Activated CD4-positive, CD25-positive, alpha-beta regulatory T cell treated with anti-CD3 and anti-CD28 coated beads, Interleukin-2, amount 50 U/mL, for 24 hours (primary cell): ENCODE results near the gene NSF.
"Not testable (repeated sequence)": the region's sequence is repeated elsewhere in the genome, so short reads cannot be mapped to it uniquely, and the experiment has no call there.

Experiments used
- ATAC-seq, 2 donors: fragments of 150-1000 bp; cut with Tn5 transposase; one replicate each; pipeline ENCODE4 v1.10.0; 2021; ENCODE audit warnings: mild to moderate bottlenecking in 1 of 2, moderate library complexity in 1 of 2

The NSF gene

GRCh38 chr17:46757588-46757987 is 167.1 kb downstream of the NSF start:
- not testable (repeated sequence) for ATAC-seq

GRCh38 chr17:46758614-46759013 is 168.1 kb downstream of the NSF start:
- no peak for ATAC-seq

- no peak for ATAC-seq
Observed at GRCh38 chr17:46759141-46759540, 168.7 kb downstream of the NSF start.

DNA sequence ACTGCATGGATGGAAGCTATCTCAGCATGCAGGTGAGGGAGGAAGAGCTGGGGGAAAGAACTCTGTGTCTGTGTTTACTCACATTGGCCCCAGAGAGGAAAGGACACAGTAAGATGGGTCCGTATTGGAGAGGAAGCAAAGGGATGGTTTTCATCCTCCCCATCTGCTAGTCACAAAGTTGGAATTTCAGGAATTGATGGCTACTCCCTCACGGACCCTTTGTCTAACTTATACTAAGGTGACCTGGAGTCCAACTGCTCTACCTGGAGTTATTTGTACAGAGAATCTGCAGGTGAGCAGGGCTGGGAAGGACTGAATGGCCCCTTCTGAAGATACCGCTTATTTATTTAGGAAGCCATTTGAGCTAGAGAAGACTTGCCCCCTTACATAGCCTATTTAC is 172.9 kb downstream of the NSF start:
- ATAC-seq = no peak

- ATAC-seq = no peak
Observed at GRCh38 chr17:46764000-46764708, 173.7 kb downstream of the NSF start.

DNA sequence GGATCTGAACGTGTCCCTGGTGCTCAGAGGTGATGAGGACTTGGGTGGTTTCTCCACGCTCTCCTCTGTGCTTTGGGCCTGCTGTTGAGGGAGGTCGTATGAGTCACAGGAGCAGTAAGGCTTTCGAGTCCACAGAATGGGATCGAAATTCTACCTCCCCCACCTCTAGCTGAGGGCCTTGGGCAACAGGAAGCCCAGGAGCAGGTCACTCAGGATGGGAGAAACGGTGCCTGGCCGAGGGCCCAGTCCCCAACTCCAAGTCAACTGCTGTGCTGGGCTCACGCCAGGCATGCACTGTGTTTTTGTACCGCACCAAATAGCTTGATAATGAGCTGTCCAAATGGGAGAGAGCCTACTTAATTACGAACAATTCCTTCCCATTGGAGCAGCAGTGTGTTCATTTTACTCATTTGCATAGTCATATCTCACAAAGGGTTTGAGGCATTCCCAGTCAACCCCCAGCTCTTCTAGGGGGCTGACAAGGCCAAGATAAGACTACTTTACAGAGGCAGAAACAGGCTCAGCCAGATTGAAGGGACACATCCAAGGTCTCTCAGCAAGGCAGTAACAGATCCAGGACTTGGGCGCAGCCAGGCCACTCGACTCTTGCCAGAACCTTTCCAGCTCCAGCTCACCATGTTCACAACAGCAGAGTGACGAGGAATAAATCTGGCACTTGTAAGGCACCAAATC is 174.4 kb downstream of the NSF start:
- no peak for ATAC-seq

DNA sequence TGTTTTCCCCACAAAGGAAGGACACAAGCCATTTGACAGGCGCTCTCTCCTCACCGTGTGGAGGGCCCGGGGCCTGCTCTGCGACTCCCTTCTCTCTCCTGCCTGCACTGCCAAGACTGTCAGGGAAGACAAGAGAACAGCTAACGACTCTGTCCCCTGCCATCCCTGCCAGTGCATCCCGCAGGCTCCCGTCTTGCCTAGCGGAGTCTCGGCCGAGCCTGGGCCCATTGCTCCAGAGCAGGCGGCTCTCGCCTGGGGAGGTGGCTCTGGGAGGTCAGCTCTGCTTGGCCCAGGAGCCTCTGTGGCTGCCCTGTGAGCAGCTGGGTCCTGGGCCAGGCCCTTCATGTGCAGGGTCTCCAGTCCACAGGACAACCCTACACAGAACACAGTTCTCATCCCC is 175.0 kb downstream of the NSF start:
- ATAC-seq = no peak

DNA sequence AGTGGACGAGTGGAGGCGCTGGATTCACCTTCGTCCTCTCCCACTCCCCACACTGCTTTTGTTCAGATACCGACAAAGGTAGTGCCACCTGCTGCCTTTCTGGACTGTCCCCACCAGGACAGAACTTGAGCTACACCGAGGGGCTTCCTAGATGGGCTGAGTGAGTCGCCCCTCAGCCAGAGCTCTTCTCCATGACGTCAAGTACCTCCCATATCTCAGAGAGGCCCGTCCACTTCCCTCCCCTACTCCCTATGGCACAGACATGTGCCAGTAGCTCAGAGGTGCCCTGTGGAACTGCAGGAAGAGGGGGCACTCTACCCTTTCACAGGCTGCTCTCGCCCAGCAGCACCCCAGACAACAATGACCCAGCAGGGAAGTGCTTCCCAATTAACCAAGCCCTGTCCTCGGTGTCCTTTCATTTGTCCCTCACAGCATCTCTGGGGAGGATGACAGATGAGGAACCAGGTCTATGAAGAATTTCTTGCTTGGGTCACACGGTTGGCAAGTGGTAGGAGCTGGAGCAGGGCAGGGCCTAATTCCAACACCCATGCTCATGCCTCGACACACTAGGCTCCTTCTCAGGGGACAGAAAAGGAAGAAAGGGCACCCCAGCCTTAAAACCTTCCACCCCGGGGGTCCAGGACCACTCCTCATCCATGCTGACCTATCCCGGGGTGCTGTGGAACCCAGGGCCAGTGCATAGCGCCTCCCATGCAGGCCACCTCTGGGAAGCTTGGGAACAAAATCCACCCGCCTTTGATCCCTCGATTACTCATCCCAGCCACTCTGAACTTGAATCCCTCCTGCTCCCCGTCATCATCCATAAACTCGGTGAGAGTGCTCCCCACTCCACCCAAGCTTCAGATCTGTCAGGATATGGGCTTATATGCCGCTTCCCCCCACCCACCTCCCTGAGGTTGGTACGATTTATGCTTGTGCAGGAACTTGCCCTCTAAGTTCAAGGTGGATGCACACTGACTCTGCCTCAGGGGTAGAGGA is 176.3 kb downstream of the NSF start:
- ATAC-seq = no peak

- ATAC-seq = no peak
Observed at GRCh38 chr17:46768540-46768870, 178.0 kb downstream of the NSF start.

DNA sequence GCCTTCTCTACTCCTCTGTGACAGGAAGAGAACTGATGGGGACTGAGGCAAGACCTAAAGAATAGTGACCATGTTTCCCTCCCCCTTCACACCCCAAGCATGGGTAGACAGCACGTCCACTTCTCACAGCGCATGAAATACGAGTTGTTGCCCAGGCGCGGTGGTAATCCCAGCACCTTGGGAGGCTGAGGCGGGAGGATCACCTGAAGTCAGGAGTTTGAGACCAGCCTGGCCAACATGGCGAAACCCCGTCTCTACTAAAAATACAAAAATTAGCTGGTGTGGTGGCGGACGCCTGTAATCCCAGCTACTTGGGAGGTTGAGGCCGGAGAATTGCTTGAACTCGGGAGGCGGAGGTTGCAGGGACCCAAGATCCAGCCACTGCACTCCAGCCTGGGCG is 178.4 kb downstream of the NSF start:
- ATAC-seq = not testable (repeated sequence)

GRCh38 chr17:46769531-46770438 is 179.3 kb downstream of the NSF start:
- ATAC-seq = no peak

DNA sequence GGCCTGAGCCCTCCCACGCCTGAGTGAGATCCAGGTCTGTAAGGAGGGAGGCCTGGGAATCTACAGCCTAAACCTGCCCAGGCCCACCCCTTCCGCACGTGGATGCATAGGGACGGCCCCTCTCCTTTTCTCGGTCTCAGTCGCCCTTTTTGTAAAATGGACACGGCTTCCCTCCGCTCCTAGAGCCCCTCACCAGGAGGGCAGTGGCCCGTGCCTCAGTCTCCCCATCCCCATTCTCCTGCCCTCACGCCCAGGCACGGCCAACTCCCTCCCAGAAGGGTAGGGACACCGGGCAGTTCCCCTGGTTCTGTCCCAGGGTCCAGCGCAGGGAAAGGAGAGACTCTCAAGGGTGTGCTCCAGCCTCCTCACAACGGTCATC is 180.0 kb downstream of the NSF start:
- ATAC-seq = no peak

- ATAC-seq = peak; percentile 61 to 64
Observed at GRCh38 chr17:46770818-46771560, 180.5 kb downstream of the NSF start.

DNA sequence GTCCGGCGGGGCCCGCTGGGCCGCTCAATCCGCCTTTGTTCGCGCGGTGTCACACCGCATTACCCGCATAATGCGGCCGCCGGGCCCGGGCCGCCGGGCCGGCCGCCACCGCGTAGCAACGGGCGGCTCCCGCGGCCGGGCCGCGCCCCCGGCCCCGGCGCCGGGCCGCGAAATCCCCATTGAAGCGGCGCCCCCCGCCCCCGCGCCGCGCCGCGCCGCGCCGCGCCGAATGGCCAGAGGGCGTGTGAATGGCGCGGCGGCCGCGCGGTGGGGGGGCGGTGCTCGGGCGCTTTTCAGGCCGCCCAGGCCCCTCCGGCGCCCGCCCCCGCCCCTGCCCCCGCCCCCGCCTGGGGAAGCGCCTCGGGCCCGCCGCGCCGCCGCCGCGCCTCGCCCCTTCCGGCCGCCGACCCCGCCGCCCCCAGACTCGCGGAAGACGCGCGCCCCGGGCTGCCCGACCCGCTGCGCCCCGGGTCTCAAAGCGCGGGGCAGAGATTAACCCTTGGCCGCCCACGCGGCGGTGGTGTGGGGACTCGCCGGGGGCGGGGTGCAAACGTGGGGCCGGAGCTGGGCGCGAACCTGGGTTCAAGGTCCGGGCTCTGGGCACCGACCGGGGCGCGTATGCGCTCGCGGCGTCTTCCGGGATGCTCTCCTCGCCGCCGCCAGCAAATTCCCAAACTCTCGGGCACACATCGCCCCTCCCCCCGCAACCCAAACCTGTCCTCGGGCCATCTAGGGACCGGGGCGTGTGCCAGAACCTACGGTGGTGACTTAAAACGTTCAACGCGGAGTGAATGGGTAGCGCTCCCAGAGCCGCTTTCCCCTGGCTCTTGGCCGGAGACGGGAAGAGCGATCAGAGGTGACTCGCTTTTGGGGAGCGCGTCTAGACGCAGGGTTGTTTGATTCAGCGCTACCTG is 181.3 kb downstream of the NSF start:
- peak; percentile 21 to 22 for ATAC-seq

GRCh38 chr17:46772475-46773220 is 182.2 kb downstream of the NSF start:
- ATAC-seq = no peak

GRCh38 chr17:46773221-46773605 is 182.7 kb downstream of the NSF start:
- ATAC-seq = no peak

DNA sequence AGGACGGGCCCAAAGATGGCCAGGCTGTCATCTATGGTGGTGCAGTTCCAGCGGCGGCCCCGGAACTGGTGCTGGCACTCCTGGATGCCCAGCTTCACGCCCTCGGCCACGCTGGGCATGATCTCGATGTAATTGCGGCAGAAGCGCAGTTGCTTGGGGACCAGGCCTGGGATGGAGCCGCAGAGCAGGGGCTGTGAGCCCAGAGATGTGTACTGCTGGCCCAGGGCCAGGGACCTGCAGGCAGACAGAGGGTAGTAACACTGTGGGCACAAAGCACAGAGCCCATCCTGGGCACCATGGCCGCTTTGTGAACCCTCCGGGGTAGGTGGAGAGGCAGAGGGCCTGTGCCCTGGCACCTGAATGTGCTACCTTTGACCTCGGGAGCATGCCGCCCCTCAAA is 183.2 kb downstream of the NSF start:
- ATAC-seq = no peak

DNA sequence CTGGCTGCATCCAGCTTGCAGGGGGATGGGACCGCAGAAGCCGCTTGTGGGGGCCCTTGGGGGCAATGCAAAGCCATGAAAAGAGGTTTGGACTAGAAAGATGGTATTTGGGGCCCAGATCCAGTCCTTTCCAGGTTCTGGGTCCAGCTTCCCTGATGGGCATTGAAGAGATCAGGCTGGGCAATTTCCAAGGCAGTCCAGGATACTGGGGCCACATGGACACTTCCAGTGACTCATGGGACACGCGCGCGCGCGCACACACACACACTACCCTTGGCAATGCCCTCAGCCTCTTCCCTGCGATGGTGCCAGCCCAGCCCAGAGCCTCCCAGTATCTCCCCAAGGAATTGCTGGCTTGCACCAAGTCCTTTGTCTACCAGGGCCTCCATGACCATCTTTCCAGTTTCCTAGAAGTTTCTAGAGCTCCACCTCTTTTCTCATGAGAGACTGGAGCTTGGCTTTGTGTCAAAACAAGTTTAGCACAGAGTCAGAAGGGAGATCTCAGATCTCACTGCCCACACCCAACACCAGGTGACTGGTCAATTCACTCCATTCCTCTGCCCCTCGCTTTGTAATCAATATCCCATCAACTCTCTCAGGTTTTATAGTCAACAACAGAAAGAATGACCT is 183.8 kb downstream of the NSF start:
- ATAC-seq = no peak

DNA sequence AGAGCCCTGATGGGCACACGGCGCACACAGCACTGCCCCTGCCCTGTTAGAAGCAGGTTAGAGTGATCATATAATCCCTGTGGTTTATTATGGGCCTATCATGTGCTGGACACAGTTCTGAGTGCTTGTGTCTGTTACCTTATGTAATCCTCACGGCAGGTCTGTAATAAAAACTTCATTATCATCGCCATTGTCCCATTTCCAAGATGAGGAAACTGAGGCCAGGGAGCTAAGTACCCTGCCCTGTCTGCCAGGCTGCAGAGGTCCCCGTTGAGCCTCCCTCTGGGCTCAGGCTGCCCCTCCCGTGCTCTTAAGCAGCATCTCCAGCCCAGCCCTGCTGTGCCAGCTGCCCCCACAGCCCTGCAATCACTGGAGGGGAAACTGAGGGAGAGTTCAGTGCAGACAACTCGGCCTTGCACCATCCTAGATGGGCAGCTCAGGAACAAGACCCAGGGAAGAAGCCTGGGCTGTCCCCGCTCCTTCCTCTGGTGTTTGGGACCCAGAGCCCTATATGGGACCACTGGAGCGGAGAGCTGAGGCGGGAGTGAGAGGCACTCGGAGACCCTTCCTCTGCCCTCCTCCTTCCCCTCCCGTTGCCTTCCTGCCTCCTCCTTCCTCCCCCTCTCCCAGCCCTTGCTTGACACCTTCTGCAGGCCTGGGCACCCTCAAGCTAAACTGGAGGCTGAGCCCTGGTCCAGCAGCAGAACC is 186.0 kb downstream of the NSF start:
- ATAC-seq = no peak
